Fibroblast of lung (primary cell): ENCODE data around the gene ARSH.

ENCODE experiments used
- EZH2 ChIP-seq: IDR thresholded peaks from 2 replicates; pipeline ENCODE4 v1.5.1; 2012; ENCODE audit warnings: low read length, control low read depth, mild to moderate bottlenecking; ENCODE audit errors: missing control alignments
- TF ChIP-seq, protein P1 (sequence below), 2 donors: IDR thresholded peaks in 1 of 2; conservative IDR thresholded peaks in 1 of 2; 1 replicate in 1 of 2; 2 replicates in 1 of 2; pipeline ENCODE4 v1.5.1; 2011 to 2012; ENCODE audit warnings: low read length in 2 of 2, control low read depth in 1 of 2, inconsistent platforms in 1 of 2, low read depth in 1 of 2, mild to moderate bottlenecking in 1 of 2

DNA sequence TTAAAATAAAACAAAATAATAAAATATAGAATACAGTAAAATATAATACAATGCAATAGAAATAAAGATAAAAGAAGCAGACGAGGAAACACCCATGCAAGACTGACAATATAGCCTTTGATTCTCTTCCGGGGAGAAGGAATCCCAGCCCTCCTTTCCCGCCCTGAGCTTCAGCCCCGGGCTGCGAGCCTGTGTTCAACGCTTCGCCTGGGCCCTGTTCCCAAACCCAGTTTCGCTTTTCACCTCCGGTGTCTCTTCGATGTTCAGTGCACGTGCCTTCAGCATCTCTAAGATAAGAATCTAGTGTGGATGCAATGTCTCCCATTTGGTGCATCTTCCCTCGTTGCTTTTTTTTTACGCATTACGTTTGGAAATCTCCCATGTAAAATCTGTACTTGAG, 38.8 kb upstream of the ARSH start:
- TF ChIP-seq EZH2: no peak
- TF ChIP-seq, protein P1, sequence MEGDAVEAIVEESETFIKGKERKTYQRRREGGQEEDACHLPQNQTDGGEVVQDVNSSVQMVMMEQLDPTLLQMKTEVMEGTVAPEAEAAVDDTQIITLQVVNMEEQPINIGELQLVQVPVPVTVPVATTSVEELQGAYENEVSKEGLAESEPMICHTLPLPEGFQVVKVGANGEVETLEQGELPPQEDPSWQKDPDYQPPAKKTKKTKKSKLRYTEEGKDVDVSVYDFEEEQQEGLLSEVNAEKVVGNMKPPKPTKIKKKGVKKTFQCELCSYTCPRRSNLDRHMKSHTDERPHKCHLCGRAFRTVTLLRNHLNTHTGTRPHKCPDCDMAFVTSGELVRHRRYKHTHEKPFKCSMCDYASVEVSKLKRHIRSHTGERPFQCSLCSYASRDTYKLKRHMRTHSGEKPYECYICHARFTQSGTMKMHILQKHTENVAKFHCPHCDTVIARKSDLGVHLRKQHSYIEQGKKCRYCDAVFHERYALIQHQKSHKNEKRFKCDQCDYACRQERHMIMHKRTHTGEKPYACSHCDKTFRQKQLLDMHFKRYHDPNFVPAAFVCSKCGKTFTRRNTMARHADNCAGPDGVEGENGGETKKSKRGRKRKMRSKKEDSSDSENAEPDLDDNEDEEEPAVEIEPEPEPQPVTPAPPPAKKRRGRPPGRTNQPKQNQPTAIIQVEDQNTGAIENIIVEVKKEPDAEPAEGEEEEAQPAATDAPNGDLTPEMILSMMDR (conservative IDR thresholded peaks at IDR 0.05 in 1 of 2, IDR thresholded peaks at IDR 0.05 in 1 of 2; ENCODE audit: low read depth in 1 of 2, low read length in 2 of 2): no peak
